IMR-90 (cell line): ENCODE measurements around the gene ARHGAP10. TPM values are rescaled to one million over a fixed set of nuclear protein-coding genes. Genes with fewer than 3 reads are reported as not detected.

Experiments used
- ATAC-seq: fragments of 200-7000 bp; cut with Tn5 transposase; 2 replicates; pipeline ENCODE4 v1.9.1; 2020; ENCODE audit warnings: low read depth, mild to moderate bottlenecking, moderate library complexity
- BruUV-seq: library from RNA; stranded (reverse); fragments of 400-500 nt; replicated peaks from 2 replicates; lab custom pipeline; 2021; lab: Mats Ljungman, UMichigan
- CTCF ChIA-PET: fragments of 300-600 bp; formaldehyde crosslinking; extraction: SDS; loops from one replicate; lab custom pipeline; 2021; ENCODE audit warnings: antibody characterized with exemption; lab: Yijun Ruan, JAX
- POLR2A ChIA-PET: fragments of 300-600 bp; sonication (Branson Sonifier 250); formaldehyde crosslinking; loops from one replicate; lab custom pipeline; 2022; ENCODE audit warnings: antibody characterized with exemption; ENCODE audit not compliant: unreplicated experiment; lab: Charles Lee
- DNase-seq: peaks from one replicate; pipeline ENCODE4 v3.0.0; 2013
- H2AFZ ChIP-seq: replicated peaks from 2 replicates; pipeline ENCODE3; 2013; ENCODE audit warnings: low read length, mild to moderate bottlenecking; ENCODE audit not compliant: poor library complexity
- H2AK5ac ChIP-seq: 2 replicates; pipeline ENCODE4 v1.6.1; 2013; ENCODE audit warnings: low read depth, low read length, inconsistent platforms
- H2AK9ac ChIP-seq: replicated peaks from 2 replicates; pipeline ENCODE3; 2013; ENCODE audit warnings: mild to moderate bottlenecking, low read depth, low read length, moderate library complexity; ENCODE audit not compliant: poor library complexity
- H2BK120ac ChIP-seq: 2 replicates; pipeline ENCODE4 v1.6.1; 2013; ENCODE audit warnings: low read depth, low read length, inconsistent platforms
- H2BK15ac ChIP-seq: 3 replicates; pipeline ENCODE4 v1.6.1; 2013; ENCODE audit warnings: low read depth, low read length, inconsistent platforms
- H2BK20ac ChIP-seq: 2 replicates; pipeline ENCODE4 v1.6.1; 2013; ENCODE audit warnings: low read depth, mild to moderate bottlenecking, inconsistent platforms, low read length, moderate library complexity
- H2BK5ac ChIP-seq: 2 replicates; pipeline ENCODE4 v1.6.1; 2013; ENCODE audit warnings: mild to moderate bottlenecking, low read depth, low read length, inconsistent platforms; ENCODE audit not compliant: poor library complexity, severe bottlenecking
- H3K14ac ChIP-seq: replicated peaks from 2 replicates; pipeline ENCODE4 v1.6.1; 2013; ENCODE audit warnings: low read depth, low read length, inconsistent platforms
- H3K18ac ChIP-seq: 2 replicates; pipeline ENCODE4 v1.6.1; 2013; ENCODE audit warnings: low read depth, low read length, control low read depth
- H3K23ac ChIP-seq: 2 replicates; pipeline ENCODE4 v1.6.1; 2013; ENCODE audit warnings: low read depth, low read length, inconsistent platforms
- H3K27ac ChIP-seq: 2 replicates; pipeline ENCODE4 v1.5.1; 2013; ENCODE audit warnings: mild to moderate bottlenecking, control low read depth, low read length; ENCODE audit not compliant: insufficient read depth
- H3K27me3 ChIP-seq: 2 replicates; pipeline ENCODE4 v1.6.1; 2013; ENCODE audit warnings: low read length; ENCODE audit not compliant: control insufficient read depth, insufficient read depth
- H3K36me3 ChIP-seq: 2 replicates; pipeline ENCODE4 v1.6.1; 2013; ENCODE audit warnings: low read length, mixed read lengths; ENCODE audit not compliant: control insufficient read depth, insufficient read depth
- H3K4ac ChIP-seq: 2 replicates; pipeline ENCODE4 v1.6.1; 2013; ENCODE audit warnings: low read depth, low read length, inconsistent platforms
- H3K4me1 ChIP-seq: 2 replicates; pipeline ENCODE4 v1.6.1; 2013; ENCODE audit warnings: low read length, mixed read lengths; ENCODE audit not compliant: control insufficient read depth, insufficient read depth
- H3K4me2 ChIP-seq: 2 replicates; pipeline ENCODE4 v1.6.1; 2013; ENCODE audit warnings: low read depth, mild to moderate bottlenecking, control low read depth, low read length, moderate library complexity
- H3K4me3 ChIP-seq: 2 replicates; pipeline ENCODE4 v1.5.1; 2013; ENCODE audit warnings: low read depth, mild to moderate bottlenecking, control low read depth, low read length, moderate library complexity; ENCODE audit not compliant: insufficient read depth
- H3K56ac ChIP-seq: 2 replicates; pipeline ENCODE4 v1.6.1; 2013; ENCODE audit warnings: low read length, inconsistent platforms; ENCODE audit not compliant: insufficient read depth; ENCODE audit errors: extremely low read depth
- H3K79me1 ChIP-seq, 2 experiments: 2 replicates each; pipeline ENCODE4 v1.6.1; 2013; ENCODE audit warnings: low read length in 2 of 2, inconsistent platforms in 1 of 2, low read depth in 1 of 2
- H3K9ac ChIP-seq: 2 replicates; pipeline ENCODE4 v1.6.1; 2013; ENCODE audit warnings: low read depth, low read length, control low read depth
- H3K9me1 ChIP-seq: 2 replicates; pipeline ENCODE4 v1.6.1; 2013; ENCODE audit warnings: low read length, inconsistent platforms; ENCODE audit not compliant: insufficient read depth
- H3K9me3 ChIP-seq: 2 replicates; pipeline ENCODE4 v1.6.1; 2013; ENCODE audit warnings: low read length; ENCODE audit not compliant: control insufficient read depth, insufficient read depth
- H4K20me1 ChIP-seq: 2 replicates; pipeline ENCODE4 v1.6.1; 2013; ENCODE audit warnings: low read length, inconsistent platforms; ENCODE audit not compliant: insufficient read depth
- H4K5ac ChIP-seq: 2 replicates; pipeline ENCODE4 v1.6.1; 2013; ENCODE audit warnings: mild to moderate bottlenecking, low read depth, low read length, control low read depth
- H4K8ac ChIP-seq, 2 experiments: 2 replicates each; pipeline ENCODE4 v1.6.1; 2013; ENCODE audit warnings: low read depth in 2 of 2, low read length in 2 of 2, control low read depth in 1 of 2, inconsistent platforms in 1 of 2
- H4K91ac ChIP-seq: 2 replicates; pipeline ENCODE4 v1.6.1; 2013; ENCODE audit warnings: low read depth, low read length, inconsistent platforms; ENCODE audit not compliant: insufficient read depth
- BHLHE40 ChIP-seq: fragments of 150-350 bp; IDR thresholded peaks from 2 replicates; pipeline ENCODE4 v1.6.1; 2016; ENCODE audit warnings: mild to moderate bottlenecking, low read depth, low read length
- CEBPB ChIP-seq: IDR thresholded peaks from 2 replicates; pipeline ENCODE4 v1.6.1; 2012; ENCODE audit warnings: low read depth, low read length, improper control_type of control experiment
- CHD1 ChIP-seq: IDR thresholded peaks from 2 replicates; pipeline ENCODE4 v1.6.1; 2012; ENCODE audit warnings: low read depth, low read length, improper control_type of control experiment
- MAZ ChIP-seq: IDR thresholded peaks from 2 replicates; pipeline ENCODE4 v1.6.1; 2012; ENCODE audit warnings: low read depth, mild to moderate bottlenecking, low read length, improper control_type of control experiment, moderate library complexity, borderline replicate concordance
- NFE2L2 ChIP-seq: fragments of 150-350 bp; IDR thresholded peaks from 2 replicates; pipeline ENCODE4 v1.6.1; 2016; ENCODE audit warnings: low read depth, mild to moderate bottlenecking, low read length
- POLR2A ChIP-seq: IDR thresholded peaks from 2 replicates; pipeline ENCODE4 v1.6.1; 2012; ENCODE audit warnings: mild to moderate bottlenecking, low read depth, low read length
- RAD21 ChIP-seq: IDR thresholded peaks from 2 replicates; pipeline ENCODE4 v1.6.1; 2012; ENCODE audit warnings: low read length, improper control_type of control experiment
- SMC3 ChIP-seq: fragments of 150-350 bp; IDR thresholded peaks from 2 replicates; pipeline ENCODE4 v1.6.1; 2016; ENCODE audit warnings: low read depth, mild to moderate bottlenecking, antibody characterized with exemption, low read length, moderate library complexity
- WGBS, 2 experiments: methylation state at CpG; one replicate each; pipeline versions ENCODE4 v1.1.5 to v1.1.7; 2013; ENCODE audit warnings: missing lambda C conversion rate in 2 of 2; ENCODE audit not compliant: insufficient read length in 1 of 2; ENCODE audit errors: extremely low coverage in 2 of 2; 5-methylcytosine and 5-hydroxymethylcytosine counted together
- dilution Hi-C: fragments of 300-500 bp; cut with HindIII; formaldehyde crosslinking; loops from one replicate; pipeline ENCODE4 v1.14.3; 2018; ENCODE audit warnings: low sequenced_read_pairs; ENCODE audit not compliant: unreplicated experiment
- in situ Hi-C: fragments of 300-500 bp; cut with MboI; formaldehyde crosslinking; loops from 3 replicates; pipeline ENCODE4 v1.14.3; 2019; ENCODE audit warnings: low sequenced_read_pairs, inconsistent platforms, mixed read lengths
- intact Hi-C: fragments of 100-400 bp; cut with micrococcal nuclease; formaldehyde crosslinking; loops from 2 replicates; pipeline ENCODE4 v1.10.0; 2022
- polyA plus RNA-seq, 3 experiments: library from polyadenylated mRNA; depleted of rRNA; stranded (reverse); fragments of >200 nt; gene quantifications; 2 replicates each; pipeline ENCODE4 v1.2.3, GENCODE V29; 2012; ENCODE audit warnings: low replicate concordance in 1 of 3
- total RNA-seq: library from RNA; depleted of rRNA; stranded (reverse); fragments of >200 nt; gene quantifications from 2 replicates; pipeline ENCODE4 v1.2.3, GENCODE V29; 2012

The ARHGAP10 gene
- total and polyA plus RNA-seq, 2 of the 4 experiments (the other 2 are of a cell fraction) = 27.1 to 29.4 TPM

DNA sequence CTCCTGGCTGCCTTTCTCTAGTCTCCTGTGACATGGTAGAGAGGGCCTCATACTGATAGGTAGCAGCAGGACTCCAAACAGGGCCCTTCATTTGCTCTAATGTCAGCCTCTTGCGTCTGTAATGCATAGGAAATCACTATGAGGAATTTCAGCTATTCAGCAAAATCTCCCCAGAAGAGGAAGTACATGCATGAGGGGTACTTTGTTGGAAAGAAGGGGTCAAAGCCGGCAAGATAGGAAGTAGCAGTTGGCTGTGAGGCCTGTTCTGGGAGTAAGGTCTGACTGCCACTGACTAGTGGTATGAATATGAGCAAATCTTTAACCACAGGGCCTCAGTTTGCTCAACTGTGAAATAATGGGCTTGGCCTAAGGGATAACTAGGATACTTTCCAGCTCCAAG lies 283.2 kb downstream of the ARHGAP10 start:
- Histone ChIP-seq H4K8ac (no peak overlapping the region), H3K4me3 (no peak overlapping the region), H3K4me2 (no peak overlapping the region), H4K91ac (no peak overlapping the region), H2AK9ac (no peak overlapping the region), H3K14ac (0 out of 2 replicates have a peak overlapping the region, but pooled peaks have one; percentile 8), H3K4ac (0 out of 2 replicates have a peak overlapping the region, but pooled peaks have one; percentile 3), H3K27me3 (no peaks in the 10 kb centered on the region), H3K18ac (no peak overlapping the region), H2BK20ac (no peak overlapping the region), H3K36me3 (no peaks in the 10 kb centered on the region), H4K20me1 (no peaks in the 10 kb centered on the region; the same call in 1 of the 2 replicates), H3K23ac (no peak overlapping the region), H4K5ac (no peak overlapping the region), H3K79me1 (peaks cover 35 to 46% of the 10 kb centered on the region in 2 experiments), H2AFZ (no peak overlapping the region), H2BK5ac (peak overlapping the region; percentile 5), H3K56ac (no peak overlapping the region), H3K27ac (peak overlapping the region; percentile 41; the same call in 1 of the 2 replicates), H2BK15ac (no peak overlapping the region), H2BK120ac (no peak overlapping the region), H3K9me1 (no peaks in the 10 kb centered on the region; the same call in 1 of the 2 replicates), H2AK5ac (no peak overlapping the region), H3K9me3 (no peaks in the 10 kb centered on the region), H3K4me1 (peaks cover 7% of the 10 kb centered on the region), H3K9ac (no peak overlapping the region)
- no peak for TF ChIP-seq SMC3
- TF ChIP-seq RAD21 = no peak
- TF ChIP-seq CHD1 = no peak
- TF ChIP-seq POLR2A = no peak
- no peak for TF ChIP-seq CEBPB
- TF ChIP-seq BHLHE40 = no peak
- TF ChIP-seq NFE2L2 = no peak
- TF ChIP-seq MAZ = no peak
- POLR2A ChIA-PET = no interaction called here
- dilution Hi-C loops (no loop called here), intact Hi-C loops (no loop called here), in situ Hi-C loops (no loop called here)
- CTCF ChIA-PET = interaction anchor here (0.8 to 1.0 kb wide), 2 partner anchors 8 to 26 kb away, joined by 3 to 4 read pairs; no protein-coding TSS in a partner anchor
- DNase-seq (no peak), ATAC-seq (no peak; the same call in 1 of the 2 replicates)
- no CpG with 5 or more reads among the region's 2 CpGs for WGBS, 2 experiments
- no TSS peak for BruUV-seq
